OCI-LY7 (cell line): ENCODE data around the gene FCAR. TPM values are rescaled to one million over a fixed set of nuclear protein-coding genes. Genes with fewer than 3 reads are reported as not detected.
"Not testable (repeated sequence)": the region's sequence is repeated elsewhere in the genome, so short reads cannot be mapped to it uniquely, and the experiment has no call there.

Source experiments
- BruUV-seq: library from RNA; stranded (reverse); fragments of 400-500 nt; replicated peaks from 2 replicates; lab custom pipeline; 2021; lab: Mats Ljungman, UMichigan
- CTCF ChIA-PET: fragments of 300-600 bp; sonication (Branson Sonifier 250); formaldehyde crosslinking; loops from one replicate; lab custom pipeline; 2022; ENCODE audit warnings: antibody characterized with exemption; ENCODE audit not compliant: unreplicated experiment; lab: Charles Lee
- POLR2A ChIA-PET: fragments of 300-600 bp; sonication (Branson Sonifier 250); formaldehyde crosslinking; loops from one replicate; lab custom pipeline; 2022; ENCODE audit warnings: antibody characterized with exemption; lab: Charles Lee
- DNase-seq: peaks from one replicate; pipeline ENCODE4 v3.0.0-alpha.2; 2015; ENCODE audit warnings: low spot score
- H2AFZ ChIP-seq: fragments of 200-600 bp; sonication (generic), shearing (Covaris generic); 2 replicates; pipeline ENCODE4 v1.6.1; 2014; ENCODE audit warnings: mild to moderate bottlenecking, antibody characterized with exemption, low read length, moderate library complexity
- H3K27ac ChIP-seq: fragments of 200-600 bp; sonication (generic); 2 replicates; pipeline ENCODE4 v1.5.1; 2014; ENCODE audit warnings: mixed run types, low read depth, mild to moderate bottlenecking, moderate library complexity, low read length, inconsistent platforms; ENCODE audit not compliant: poor library complexity, severe bottlenecking
- H3K36me3 ChIP-seq: fragments of 200-600 bp; sonication (generic); 2 replicates; pipeline ENCODE4 v1.6.1; 2014; ENCODE audit warnings: mild to moderate bottlenecking, antibody characterized with exemption, low read length, moderate library complexity, mixed read lengths; ENCODE audit not compliant: insufficient read depth
- H3K4me1 ChIP-seq: fragments of 200-600 bp; sonication (generic); 2 replicates; pipeline ENCODE4 v1.5.1; 2014; ENCODE audit warnings: mild to moderate bottlenecking, low read length; ENCODE audit not compliant: insufficient read depth, poor library complexity, severe bottlenecking
- H3K4me2 ChIP-seq: fragments of 200-600 bp; sonication (generic); 2 replicates; pipeline ENCODE4 v1.6.1; 2014; ENCODE audit warnings: mild to moderate bottlenecking, low read length
- H3K4me3 ChIP-seq: fragments of 200-600 bp; sonication (generic); 2 replicates; pipeline ENCODE4 v1.5.1; 2014; ENCODE audit warnings: mild to moderate bottlenecking, low read depth, low read length; ENCODE audit not compliant: poor library complexity, severe bottlenecking
- H3K79me2 ChIP-seq: fragments of 200-600 bp; sonication (generic); 2 replicates; pipeline ENCODE4 v1.6.1; 2016; ENCODE audit warnings: low read depth, mild to moderate bottlenecking, low read length, moderate library complexity, mixed read lengths; ENCODE audit not compliant: insufficient read depth
- H3K9me2 ChIP-seq: fragments of 200-600 bp; sonication (generic); 2 replicates; pipeline ENCODE4 v1.6.1; 2016; ENCODE audit warnings: mild to moderate bottlenecking, low read length, mixed read lengths; ENCODE audit not compliant: insufficient read depth
- H3K9me3 ChIP-seq: fragments of 200-600 bp; sonication (generic); 2 replicates; pipeline ENCODE4 v1.6.1; 2014; ENCODE audit warnings: mild to moderate bottlenecking, mixed run types, low read length, mixed read lengths
- H4K20me1 ChIP-seq: fragments of 200-600 bp; sonication (generic); 2 replicates; pipeline ENCODE4 v1.6.1; 2014; ENCODE audit warnings: mild to moderate bottlenecking, antibody characterized with exemption, low read length, moderate library complexity, mixed read lengths; ENCODE audit not compliant: insufficient read depth
- CTCF ChIP-seq: fragments of 200-600 bp; sonication (generic); conservative IDR thresholded peaks from 2 replicates; pipeline ENCODE4 v1.5.1; 2014; ENCODE audit warnings: mild to moderate bottlenecking, antibody characterized with exemption, low read length, moderate library complexity, mixed read lengths
- EZH2phosphoT487 ChIP-seq: fragments of 200-600 bp; sonication (generic); IDR thresholded peaks from 2 replicates; pipeline ENCODE4 v1.6.1; 2018; ENCODE audit warnings: low read depth, borderline replicate concordance, mild to moderate bottlenecking, mixed run types, antibody characterized with exemption, low read length, moderate library complexity, mixed read lengths
- intact Hi-C: fragments of 100-400 bp; cut with micrococcal nuclease; formaldehyde crosslinking; loops from one replicate; pipeline ENCODE4 v1.10.0; 2022; ENCODE audit not compliant: unreplicated experiment
- total RNA-seq, 2 experiments: library from RNA; depleted of rRNA in 1 of 2; stranded (reverse); fragments of >200 nt in 1 of 2; shearing (Covaris generic) in 1 of 2; gene quantifications; 2 replicates each; pipeline ENCODE4 v1.2.3, GENCODE V29; 2014 to 2022

FCAR gene
- total RNA-seq, 2 experiments from 2014 or later: not detected

DNA sequence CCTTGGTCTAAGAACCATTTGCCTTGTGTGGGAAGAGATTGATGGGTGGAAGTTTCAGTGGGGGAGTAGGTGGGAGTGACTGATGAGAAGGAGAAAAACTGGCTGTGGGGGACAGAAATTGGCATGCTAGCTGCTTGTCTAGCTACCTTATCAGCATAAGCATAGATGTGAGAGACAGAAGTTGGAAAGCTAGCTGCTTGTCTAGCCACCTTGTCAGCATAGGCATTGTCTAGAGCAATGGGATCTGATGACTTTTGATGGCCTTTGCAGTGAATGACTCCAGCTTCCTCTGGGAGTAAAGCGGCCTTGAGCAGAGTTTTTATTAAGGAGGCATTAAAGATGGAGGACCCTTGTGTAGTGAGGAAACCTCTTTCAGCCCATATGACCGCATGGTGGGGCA, 22.0 kb downstream of the FCAR start:
- CTCF ChIA-PET: no interaction called here
- intact Hi-C loops: no loop called here

GRCh38 chr19:54898685-54899084, 24.6 kb downstream of the FCAR start:
- BruUV-seq, intact Hi-C loops, H3K9me3 ChIP-seq, H3K4me1 ChIP-seq, H3K9me2 ChIP-seq, H3K4me3 ChIP-seq, DNase-seq, H3K36me3 ChIP-seq, POLR2A ChIA-PET, H3K27ac ChIP-seq, H3K79me2 ChIP-seq, H4K20me1 ChIP-seq, H2AFZ ChIP-seq, H3K4me2 ChIP-seq, CTCF ChIA-PET: not testable (repeated sequence)

More for the DNA sequence above, 22.0 kb downstream of the FCAR start:
- Histone ChIP-seq H3K79me2 (no peaks in the 10 kb centered on the region), H2AFZ (no peak overlapping the region), H3K4me1 (no peaks in the 10 kb centered on the region), H3K36me3 (no peaks in the 10 kb centered on the region), H3K9me3 (no peaks in the 10 kb centered on the region), H4K20me1 (no peaks in the 10 kb centered on the region), H3K4me2 (no peak overlapping the region), H3K4me3 (no peak overlapping the region), H3K9me2 (no peaks in the 10 kb centered on the region), H3K27ac (no peak overlapping the region)
- BruUV-seq: no TSS peak
- DNase-seq: no peak
- POLR2A ChIA-PET: no interaction called here
- no peak for TF ChIP-seq CTCF
- no peak for TF ChIP-seq EZH2phosphoT487

- H4K20me1 ChIP-seq, H3K27ac ChIP-seq, H3K4me3 ChIP-seq, BruUV-seq, H3K9me3 ChIP-seq, DNase-seq, H3K36me3 ChIP-seq, H3K79me2 ChIP-seq, H3K9me2 ChIP-seq, H3K4me1 ChIP-seq, POLR2A ChIA-PET, CTCF ChIA-PET, H2AFZ ChIP-seq, intact Hi-C loops, H3K4me2 ChIP-seq: not testable (repeated sequence)
Observed at GRCh38 chr19:54899646-54900045, 25.6 kb downstream of the FCAR start.

DNA sequence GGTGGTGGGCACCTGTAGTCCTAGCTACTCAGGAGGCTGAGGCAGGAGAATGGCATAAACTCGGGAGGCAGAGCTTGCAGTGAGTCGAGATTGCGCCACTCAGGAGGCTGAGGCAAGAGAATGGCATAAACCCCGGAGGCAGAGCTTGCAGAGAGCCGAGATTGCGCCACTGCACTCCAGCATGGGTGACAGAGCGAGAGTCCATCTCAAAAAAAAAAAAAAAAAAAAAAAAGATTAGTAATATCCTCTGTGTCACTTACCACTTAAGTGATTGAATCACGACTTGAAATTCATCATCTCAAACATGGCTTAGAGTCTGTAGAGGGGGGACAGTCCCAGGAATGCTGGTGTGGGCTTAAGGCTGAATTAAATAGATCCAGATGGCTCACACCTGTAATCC, 27.1 kb downstream of the FCAR start:
- H3K4me2 ChIP-seq, intact Hi-C loops, H3K4me3 ChIP-seq, H3K27ac ChIP-seq, H4K20me1 ChIP-seq, DNase-seq, H3K9me2 ChIP-seq, H3K79me2 ChIP-seq, H3K9me3 ChIP-seq, H3K4me1 ChIP-seq, BruUV-seq, H3K36me3 ChIP-seq, CTCF ChIA-PET, H2AFZ ChIP-seq: not testable (repeated sequence)
- POLR2A ChIA-PET: interaction anchor here (0.6 kb wide), 1 partner anchor 267 kb away, joined by 4 read pairs; no protein-coding TSS in a partner anchor
